Prostate gland (tissue), 2 donors: Measurements from ENCODE around the gene WDFY4. TPM values are rescaled to one million over a fixed set of nuclear protein-coding genes. Genes with fewer than 3 reads are reported as not detected.

Experiments used
- DNase-seq: peaks from one replicate; pipeline ENCODE4 v3.0.0-alpha.2; 2019; ENCODE audit warnings: low spot score
- H3K27ac ChIP-seq, 2 donors: fragments of 200-600 bp; sonication (generic); 2 replicates each; pipeline ENCODE4 v1.5.1; 2017 to 2019
- H3K27me3 ChIP-seq: fragments of 200-600 bp; sonication (generic); replicated peaks from 2 replicates; pipeline ENCODE4 v1.5.1; 2019; ENCODE audit not compliant: insufficient read depth
- H3K36me3 ChIP-seq, 2 donors: fragments of 200-600 bp; sonication (generic); 1 replicate in 1 of 2; 2 replicates in 1 of 2; pipeline versions ENCODE4 v1.5.1 to v1.8.1; 2017 to 2019
- H3K4me1 ChIP-seq: fragments of 200-600 bp; sonication (generic); replicated peaks from 2 replicates; pipeline ENCODE4 v1.5.1; 2019
- H3K4me3 ChIP-seq, 2 donors: fragments of 200-600 bp; sonication (generic); 2 replicates each; pipeline ENCODE4 v1.5.1; 2017 to 2019
- H3K9me3 ChIP-seq: fragments of 200-600 bp; sonication (generic); 2 replicates; pipeline ENCODE4 v1.5.1; 2017
- CTCF ChIP-seq, 4 experiments: fragments of 200-600 bp in 2 of 4; fragments of 450-650 bp in 2 of 4; sonication (generic) in 2 of 4; IDR thresholded peaks; 1 replicate in 3 of 4; 2 replicates in 1 of 4; pipeline ENCODE4 v1.5.1; 2016 to 2019; ENCODE audit warnings: antibody characterized with exemption in 4 of 4, mild to moderate bottlenecking in 2 of 4, moderate library complexity in 2 of 4
- POLR2A ChIP-seq: fragments of 450-650 bp; IDR thresholded peaks from one replicate; pipeline ENCODE4 v1.6.1; 2016; ENCODE audit warnings: antibody characterized with exemption, mild to moderate bottlenecking
- POLR2AphosphoS5 ChIP-seq: sonication (generic); formaldehyde crosslinking; IDR thresholded peaks from one replicate; pipeline ENCODE4 v1.6.1; 2017; ENCODE audit warnings: antibody characterized with exemption
- WGBS: methylation state at CpG from one replicate; pipeline ENCODE4 v1.1.5; 2018; 5-methylcytosine and 5-hydroxymethylcytosine counted together
- intact Hi-C: fragments of 100-400 bp; cut with DNase I; formaldehyde crosslinking; loops from one replicate; pipeline ENCODE4 v1.14.2; 2022
- total RNA-seq, 2 donors: library from RNA; depleted of rRNA; stranded (reverse); fragments of >200 nt; gene quantifications; one replicate each; pipeline ENCODE4 v1.1.0, GENCODE V29; 2016

Gene WDFY4
- total RNA-seq, 2 donors from 2014 or later = 0.59 to 5.7 TPM

- DNase-seq = no peak
- Histone ChIP-seq H3K4me3 (no peak overlapping the region), H3K4me1 (peaks cover 6% of the 10 kb centered on the region), H3K27ac (no peak overlapping the region), H3K27me3 (no peaks in the 10 kb centered on the region), H3K9me3 (no peaks in the 10 kb centered on the region), H3K36me3 (no peaks in the 10 kb centered on the region)
- 65% methylated on average over 10 of the region's 10 CpGs for WGBS
- intact Hi-C loops = loop anchor here (2.0 to 5.0 kb wide), 4 partner anchors 106 to 860 kb away; no protein-coding TSS in a partner anchor
- TF ChIP-seq CTCF (IDR thresholded peaks at IDR 0.05) = no peak
- TF ChIP-seq POLR2AphosphoS5 = no peak
- no peak for TF ChIP-seq POLR2A
Measured at GRCh38 chr10:48656914-48657305, 27.8 kb upstream of the WDFY4 start.

GRCh38 chr10:48657416-48657815 is 27.3 kb upstream of the WDFY4 start:
- TF ChIP-seq POLR2A (no peak), POLR2AphosphoS5 (no peak), CTCF (IDR thresholded peaks at IDR 0.05) (no peak)
- Histone ChIP-seq H3K4me3 (no peak overlapping the region), H3K27me3 (no peaks in the 10 kb centered on the region), H3K36me3 (no peaks in the 10 kb centered on the region), H3K27ac (no peak overlapping the region), H3K4me1 (peaks cover 6% of the 10 kb centered on the region), H3K9me3 (no peaks in the 10 kb centered on the region)
- intact Hi-C loops = loop anchor here (2.0 to 5.0 kb wide), 4 partner anchors 107 to 860 kb away; no protein-coding TSS in a partner anchor
- 67% methylated on average over 3 of the region's 5 CpGs for WGBS
- no peak for DNase-seq

- Histone ChIP-seq H3K27me3 (no peaks in the 10 kb centered on the region), H3K36me3 (no peaks in the 10 kb centered on the region), H3K9me3 (no peaks in the 10 kb centered on the region), H3K27ac (no peak overlapping the region), H3K4me1 (peaks cover 6% of the 10 kb centered on the region), H3K4me3 (no peak overlapping the region)
- TF ChIP-seq CTCF (IDR thresholded peaks at IDR 0.05) (peak; percentile 48 to 82 (median 76)), POLR2A (no peak)
- intact Hi-C loops = loop anchor here (5.0 kb wide), 2 partner anchors 454 to 859 kb away; no protein-coding TSS in a partner anchor
- 43% methylated on average over 19 of the region's 19 CpGs for WGBS
- DNase-seq = peak; percentile 50
Measured at GRCh38 chr10:48658243-48658974, 26.3 kb upstream of the WDFY4 start.

GRCh38 chr10:48658975-48659269 is 25.8 kb upstream of the WDFY4 start:
- Histone ChIP-seq H3K4me3 (no peak overlapping the region), H3K36me3 (no peaks in the 10 kb centered on the region), H3K9me3 (no peaks in the 10 kb centered on the region), H3K27me3 (no peaks in the 10 kb centered on the region), H3K4me1 (peaks cover 6% of the 10 kb centered on the region), H3K27ac (no peak overlapping the region)
- intact Hi-C loops = loop anchor here (5.0 kb wide), 2 partner anchors 453 to 858 kb away; no protein-coding TSS in a partner anchor
- 87% methylated on average over 9 of the region's 9 CpGs for WGBS
- TF ChIP-seq POLR2AphosphoS5 (no peak), POLR2A (no peak), CTCF (IDR thresholded peaks at IDR 0.05) (no peak)
- no peak for DNase-seq

GRCh38 chr10:48659790-48660189 is 24.9 kb upstream of the WDFY4 start:
- peaks cover 6% of the 10 kb centered on the region for H3K4me1 ChIP-seq
- H3K4me3 ChIP-seq = no peak overlapping the region
- TF ChIP-seq POLR2AphosphoS5 (no peak), POLR2A (no peak), CTCF (IDR thresholded peaks at IDR 0.05) (no peak)
- no peak for DNase-seq
- intact Hi-C loops = loop anchor here (5.0 to 10.0 kb wide), 3 partner anchors 453 to 858 kb away; no protein-coding TSS in a partner anchor
- no peaks in the 10 kb centered on the region for H3K27me3 ChIP-seq
- H3K27ac ChIP-seq = no peak overlapping the region
- H3K36me3 ChIP-seq = no peaks in the 10 kb centered on the region
- WGBS = 54% methylated on average over 2 of the region's 2 CpGs
- no peaks in the 10 kb centered on the region for H3K9me3 ChIP-seq
